IPS-20b (cell line): Measurements from ENCODE around the gene NKX1-1.

ENCODE experiments used
- H3K27ac ChIP-seq: one replicate; pipeline ENCODE4 v1.5.1; 2013; ENCODE audit warnings: low read length
- H3K27me3 ChIP-seq: 2 replicates; pipeline ENCODE4 v1.6.1; 2013; ENCODE audit warnings: mild to moderate bottlenecking, low read length, inconsistent platforms; ENCODE audit not compliant: insufficient read depth
- H3K36me3 ChIP-seq: 2 replicates; pipeline ENCODE4 v1.6.1; 2013; ENCODE audit warnings: low read depth, mild to moderate bottlenecking, inconsistent platforms, low read length, moderate library complexity; ENCODE audit not compliant: insufficient read depth
- H3K4me1 ChIP-seq: 2 replicates; pipeline ENCODE4 v1.6.1; 2013; ENCODE audit warnings: mild to moderate bottlenecking, control low read depth, inconsistent platforms, low read length, moderate library complexity; ENCODE audit not compliant: insufficient read depth
- H3K4me3 ChIP-seq: 2 replicates; pipeline ENCODE4 v1.5.1; 2013; ENCODE audit warnings: mild to moderate bottlenecking, low read length, inconsistent platforms
- H3K9ac ChIP-seq: 2 replicates; pipeline ENCODE4 v1.6.1; 2013; ENCODE audit warnings: low read depth, mild to moderate bottlenecking, inconsistent platforms, low read length, moderate library complexity
- H3K9me3 ChIP-seq: 2 replicates; pipeline ENCODE4 v1.6.1; 2013; ENCODE audit warnings: mild to moderate bottlenecking, low read depth, low read length, inconsistent platforms; ENCODE audit not compliant: insufficient read depth

The NKX1-1 gene

GRCh38 chr4:1370321-1371124 lies 35.7 kb downstream of the NKX1-1 start:
- H3K4me1 ChIP-seq, result no peaks in the 10 kb centered on the region
- H3K9me3 ChIP-seq, result no peaks in the 10 kb centered on the region
- H3K27me3 ChIP-seq, result no peaks in the 10 kb centered on the region
- no peak overlapping the region for H3K27ac ChIP-seq
- no peak overlapping the region for H3K9ac ChIP-seq
- no peak overlapping the region for H3K4me3 ChIP-seq
- H3K36me3 ChIP-seq, result no peaks in the 10 kb centered on the region

- Histone ChIP-seq H3K9me3 (no peaks in the 10 kb centered on the region), H3K4me1 (no peaks in the 10 kb centered on the region), H3K36me3 (no peaks in the 10 kb centered on the region), H3K27me3 (no peaks in the 10 kb centered on the region), H3K27ac (no peak overlapping the region), H3K4me3 (no peak overlapping the region), H3K9ac (no peak overlapping the region)
These were observed 36.7 kb downstream of the NKX1-1 start for GRCh38 chr4:1369479-1370079.

- Histone ChIP-seq H3K9me3 (no peaks in the 10 kb centered on the region), H3K4me3 (no peak overlapping the region), H3K27me3 (no peaks in the 10 kb centered on the region), H3K9ac (no peak overlapping the region), H3K36me3 (no peaks in the 10 kb centered on the region), H3K27ac (no peak overlapping the region), H3K4me1 (no peaks in the 10 kb centered on the region)
These were observed 37.2 kb downstream of the NKX1-1 start for GRCh38 chr4:1369091-1369450.

- Histone ChIP-seq H3K27ac (no peak overlapping the region), H3K4me1 (no peaks in the 10 kb centered on the region), H3K9ac (no peak overlapping the region), H3K4me3 (no peak overlapping the region), H3K27me3 (no peaks in the 10 kb centered on the region), H3K9me3 (no peaks in the 10 kb centered on the region), H3K36me3 (no peaks in the 10 kb centered on the region)
These were observed 37.7 kb downstream of the NKX1-1 start for GRCh38 chr4:1368421-1369090.

- no peaks in the 10 kb centered on the region for H3K4me1 ChIP-seq
- H3K27me3 ChIP-seq, result no peaks in the 10 kb centered on the region
- no peak overlapping the region for H3K9ac ChIP-seq
- H3K4me3 ChIP-seq, result no peak overlapping the region
- H3K9me3 ChIP-seq, result no peaks in the 10 kb centered on the region
- no peak overlapping the region for H3K27ac ChIP-seq
- H3K36me3 ChIP-seq, result no peaks in the 10 kb centered on the region
These were observed 38.3 kb downstream of the NKX1-1 start for GRCh38 chr4:1367936-1368289.

GRCh38 chr4:1367230-1367935 lies 38.9 kb downstream of the NKX1-1 start:
- H3K9me3 ChIP-seq, result no peaks in the 10 kb centered on the region
- H3K4me1 ChIP-seq, result no peaks in the 10 kb centered on the region
- no peak overlapping the region for H3K27ac ChIP-seq
- no peaks in the 10 kb centered on the region for H3K27me3 ChIP-seq
- H3K36me3 ChIP-seq, result no peaks in the 10 kb centered on the region
- no peak overlapping the region for H3K9ac ChIP-seq
- H3K4me3 ChIP-seq, result no peak overlapping the region

- Histone ChIP-seq H3K4me1 (no peaks in the 10 kb centered on the region), H3K9me3 (no peaks in the 10 kb centered on the region), H3K9ac (no peak overlapping the region)
These were observed 39.6 kb downstream of the NKX1-1 start for GRCh38 chr4:1366371-1367229.

GRCh38 chr4:1365271-1366178 lies 40.7 kb downstream of the NKX1-1 start:
- H3K9ac ChIP-seq, result no peak overlapping the region
- H3K4me1 ChIP-seq, result no peaks in the 10 kb centered on the region
- H3K27me3 ChIP-seq, result no peaks in the 10 kb centered on the region
- H3K27ac ChIP-seq, result no peak overlapping the region
- H3K4me3 ChIP-seq, result no peak overlapping the region
- no peaks in the 10 kb centered on the region for H3K36me3 ChIP-seq
- no peaks in the 10 kb centered on the region for H3K9me3 ChIP-seq

More at GRCh38 chr4:1366371-1367229, 39.6 kb downstream of the NKX1-1 start:
- Histone ChIP-seq H3K27me3 (no peaks in the 10 kb centered on the region), H3K4me3 (no peak overlapping the region), H3K36me3 (no peaks in the 10 kb centered on the region), H3K27ac (no peak overlapping the region)

- H3K4me1 ChIP-seq, result no peaks in the 10 kb centered on the region
- no peaks in the 10 kb centered on the region for H3K27me3 ChIP-seq
- no peak overlapping the region for H3K27ac ChIP-seq
- no peak overlapping the region for H3K4me3 ChIP-seq
- no peaks in the 10 kb centered on the region for H3K9me3 ChIP-seq
- no peaks in the 10 kb centered on the region for H3K36me3 ChIP-seq
- no peak overlapping the region for H3K9ac ChIP-seq
These were observed 41.5 kb downstream of the NKX1-1 start for GRCh38 chr4:1364748-1365147.

GRCh38 chr4:1364217-1364616 lies 42.0 kb downstream of the NKX1-1 start:
- no peak overlapping the region for H3K4me3 ChIP-seq
- H3K4me1 ChIP-seq, result no peaks in the 10 kb centered on the region
- no peaks in the 10 kb centered on the region for H3K9me3 ChIP-seq
- no peak overlapping the region for H3K27ac ChIP-seq
- no peak overlapping the region for H3K9ac ChIP-seq
- no peaks in the 10 kb centered on the region for H3K27me3 ChIP-seq
- H3K36me3 ChIP-seq, result no peaks in the 10 kb centered on the region
